K562 (cell line): Measurements from ENCODE around the gene ENPP7.

Source experiments
- EZH2 ChIP-seq: IDR thresholded peaks from 2 replicates; pipeline ENCODE4 v1.6.1; 2012; ENCODE audit warnings: low read depth, mild to moderate bottlenecking, inconsistent platforms, low read length, borderline replicate concordance
- JUNB ChIP-seq: fragments of 450-650 bp; formaldehyde crosslinking; conservative IDR thresholded peaks from 2 replicates; pipeline ENCODE4 v1.4.0; 2020; ENCODE audit warnings: mild to moderate bottlenecking
- POLR2A ChIP-seq: fragments of 450-650 bp; conservative IDR thresholded peaks from 2 replicates; pipeline ENCODE4 v1.6.1; 2016
- ZNF57 ChIP-seq: fragments of 450-650 bp; formaldehyde crosslinking; IDR thresholded peaks from 2 replicates; pipeline ENCODE4 v1.4.0; 2020; ENCODE audit warnings: mild to moderate bottlenecking, moderate library complexity
- ZNF766 ChIP-seq: fragments of 200-800 bp; sonication (Bioruptor generic); conservative IDR thresholded peaks from 2 replicates; pipeline ENCODE4 v1.6.1; 2016; ENCODE audit warnings: missing genetic modification characterization, missing compliant biosample characterization
- TF ChIP-seq, protein P1 (sequence below): fragments of 450-650 bp; formaldehyde crosslinking; IDR thresholded peaks from 2 replicates; pipeline ENCODE4 v1.4.0; 2020; ENCODE audit warnings: mild to moderate bottlenecking, moderate library complexity
- TF ChIP-seq, protein P2 (sequence below): fragments of 150-350 bp; IDR thresholded peaks from 2 replicates; pipeline ENCODE4 v1.6.1; 2014; ENCODE audit warnings: low read depth, mild to moderate bottlenecking, low read length, borderline replicate concordance
- TF ChIP-seq, protein P3 (sequence below), 2 experiments: fragments of 450-650 bp; formaldehyde crosslinking in 1 of 2; IDR thresholded peaks; 2 replicates each; pipeline versions ENCODE4 v1.4.0 to v1.6.1; 2014 to 2020; ENCODE audit warnings: mild to moderate bottlenecking in 2 of 2, borderline replicate concordance in 1 of 2, low read depth in 1 of 2
- TF ChIP-seq, protein P4 (sequence below): IDR thresholded peaks from 2 replicates; pipeline ENCODE4 v1.6.1; 2016; ENCODE audit warnings: missing genetic modification characterization, missing compliant biosample characterization

DNA sequence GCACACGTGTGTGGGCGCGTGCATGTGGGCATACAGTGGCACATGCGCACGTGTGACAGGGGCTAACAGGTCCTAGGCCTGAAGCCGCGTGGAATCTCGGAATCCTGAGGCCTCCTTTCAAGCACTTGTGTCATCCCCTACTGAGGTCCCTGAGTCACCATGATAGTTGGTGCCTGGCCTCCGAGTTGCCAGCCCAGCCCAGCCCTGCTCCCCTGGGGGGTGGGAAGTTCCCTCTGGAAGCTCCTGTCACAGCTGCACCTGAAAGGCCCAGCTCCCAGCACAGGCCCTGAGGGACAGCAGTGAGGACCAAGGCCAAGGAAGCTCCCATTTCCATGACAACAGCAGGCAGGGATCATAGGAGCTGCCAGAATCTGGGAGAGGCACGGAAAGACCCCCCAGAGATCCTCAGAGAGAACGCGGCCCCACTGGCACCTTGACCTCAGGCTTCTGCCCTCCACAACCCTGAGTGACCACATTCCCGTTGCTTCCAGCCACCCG is 35.4 kb upstream of the ENPP7 start:
- TF ChIP-seq ZNF766 (CRISPR knock-in tag) (no peak), POLR2A (no peak), EZH2 (no peak), JUNB (CRISPR knock-in tag) (no peak), ZNF57 (CRISPR knock-in tag) (no peak)
- TF ChIP-seq, protein P1, sequence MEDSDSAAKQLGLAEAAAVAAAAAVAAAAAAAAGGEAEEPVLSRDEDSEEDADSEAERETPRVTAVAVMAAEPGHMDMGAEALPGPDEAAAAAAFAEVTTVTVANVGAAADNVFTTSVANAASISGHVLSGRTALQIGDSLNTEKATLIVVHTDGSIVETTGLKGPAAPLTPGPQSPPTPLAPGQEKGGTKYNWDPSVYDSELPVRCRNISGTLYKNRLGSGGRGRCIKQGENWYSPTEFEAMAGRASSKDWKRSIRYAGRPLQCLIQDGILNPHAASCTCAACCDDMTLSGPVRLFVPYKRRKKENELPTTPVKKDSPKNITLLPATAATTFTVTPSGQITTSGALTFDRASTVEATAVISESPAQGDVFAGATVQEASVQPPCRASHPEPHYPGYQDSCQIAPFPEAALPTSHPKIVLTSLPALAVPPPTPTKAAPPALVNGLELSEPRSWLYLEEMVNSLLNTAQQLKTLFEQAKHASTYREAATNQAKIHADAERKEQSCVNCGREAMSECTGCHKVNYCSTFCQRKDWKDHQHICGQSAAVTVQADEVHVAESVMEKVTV, result no peak
- TF ChIP-seq, protein P2, sequence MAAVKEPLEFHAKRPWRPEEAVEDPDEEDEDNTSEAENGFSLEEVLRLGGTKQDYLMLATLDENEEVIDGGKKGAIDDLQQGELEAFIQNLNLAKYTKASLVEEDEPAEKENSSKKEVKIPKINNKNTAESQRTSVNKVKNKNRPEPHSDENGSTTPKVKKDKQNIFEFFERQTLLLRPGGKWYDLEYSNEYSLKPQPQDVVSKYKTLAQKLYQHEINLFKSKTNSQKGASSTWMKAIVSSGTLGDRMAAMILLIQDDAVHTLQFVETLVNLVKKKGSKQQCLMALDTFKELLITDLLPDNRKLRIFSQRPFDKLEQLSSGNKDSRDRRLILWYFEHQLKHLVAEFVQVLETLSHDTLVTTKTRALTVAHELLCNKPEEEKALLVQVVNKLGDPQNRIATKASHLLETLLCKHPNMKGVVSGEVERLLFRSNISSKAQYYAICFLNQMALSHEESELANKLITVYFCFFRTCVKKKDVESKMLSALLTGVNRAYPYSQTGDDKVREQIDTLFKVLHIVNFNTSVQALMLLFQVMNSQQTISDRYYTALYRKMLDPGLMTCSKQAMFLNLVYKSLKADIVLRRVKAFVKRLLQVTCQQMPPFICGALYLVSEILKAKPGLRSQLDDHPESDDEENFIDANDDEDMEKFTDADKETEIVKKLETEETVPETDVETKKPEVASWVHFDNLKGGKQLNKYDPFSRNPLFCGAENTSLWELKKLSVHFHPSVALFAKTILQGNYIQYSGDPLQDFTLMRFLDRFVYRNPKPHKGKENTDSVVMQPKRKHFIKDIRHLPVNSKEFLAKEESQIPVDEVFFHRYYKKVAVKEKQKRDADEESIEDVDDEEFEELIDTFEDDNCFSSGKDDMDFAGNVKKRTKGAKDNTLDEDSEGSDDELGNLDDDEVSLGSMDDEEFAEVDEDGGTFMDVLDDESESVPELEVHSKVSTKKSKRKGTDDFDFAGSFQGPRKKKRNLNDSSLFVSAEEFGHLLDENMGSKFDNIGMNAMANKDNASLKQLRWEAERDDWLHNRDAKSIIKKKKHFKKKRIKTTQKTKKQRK, result no peak
- TF ChIP-seq, protein P3, sequence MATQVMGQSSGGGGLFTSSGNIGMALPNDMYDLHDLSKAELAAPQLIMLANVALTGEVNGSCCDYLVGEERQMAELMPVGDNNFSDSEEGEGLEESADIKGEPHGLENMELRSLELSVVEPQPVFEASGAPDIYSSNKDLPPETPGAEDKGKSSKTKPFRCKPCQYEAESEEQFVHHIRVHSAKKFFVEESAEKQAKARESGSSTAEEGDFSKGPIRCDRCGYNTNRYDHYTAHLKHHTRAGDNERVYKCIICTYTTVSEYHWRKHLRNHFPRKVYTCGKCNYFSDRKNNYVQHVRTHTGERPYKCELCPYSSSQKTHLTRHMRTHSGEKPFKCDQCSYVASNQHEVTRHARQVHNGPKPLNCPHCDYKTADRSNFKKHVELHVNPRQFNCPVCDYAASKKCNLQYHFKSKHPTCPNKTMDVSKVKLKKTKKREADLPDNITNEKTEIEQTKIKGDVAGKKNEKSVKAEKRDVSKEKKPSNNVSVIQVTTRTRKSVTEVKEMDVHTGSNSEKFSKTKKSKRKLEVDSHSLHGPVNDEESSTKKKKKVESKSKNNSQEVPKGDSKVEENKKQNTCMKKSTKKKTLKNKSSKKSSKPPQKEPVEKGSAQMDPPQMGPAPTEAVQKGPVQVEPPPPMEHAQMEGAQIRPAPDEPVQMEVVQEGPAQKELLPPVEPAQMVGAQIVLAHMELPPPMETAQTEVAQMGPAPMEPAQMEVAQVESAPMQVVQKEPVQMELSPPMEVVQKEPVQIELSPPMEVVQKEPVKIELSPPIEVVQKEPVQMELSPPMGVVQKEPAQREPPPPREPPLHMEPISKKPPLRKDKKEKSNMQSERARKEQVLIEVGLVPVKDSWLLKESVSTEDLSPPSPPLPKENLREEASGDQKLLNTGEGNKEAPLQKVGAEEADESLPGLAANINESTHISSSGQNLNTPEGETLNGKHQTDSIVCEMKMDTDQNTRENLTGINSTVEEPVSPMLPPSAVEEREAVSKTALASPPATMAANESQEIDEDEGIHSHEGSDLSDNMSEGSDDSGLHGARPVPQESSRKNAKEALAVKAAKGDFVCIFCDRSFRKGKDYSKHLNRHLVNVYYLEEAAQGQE (IDR thresholded peaks at IDR 0.05; ENCODE audit: borderline replicate concordance), result no peak
- TF ChIP-seq, protein P3 (CRISPR knock-in tag; IDR thresholded peaks at IDR 0.05; ENCODE audit: low read depth), result no peak
- TF ChIP-seq, protein P4, sequence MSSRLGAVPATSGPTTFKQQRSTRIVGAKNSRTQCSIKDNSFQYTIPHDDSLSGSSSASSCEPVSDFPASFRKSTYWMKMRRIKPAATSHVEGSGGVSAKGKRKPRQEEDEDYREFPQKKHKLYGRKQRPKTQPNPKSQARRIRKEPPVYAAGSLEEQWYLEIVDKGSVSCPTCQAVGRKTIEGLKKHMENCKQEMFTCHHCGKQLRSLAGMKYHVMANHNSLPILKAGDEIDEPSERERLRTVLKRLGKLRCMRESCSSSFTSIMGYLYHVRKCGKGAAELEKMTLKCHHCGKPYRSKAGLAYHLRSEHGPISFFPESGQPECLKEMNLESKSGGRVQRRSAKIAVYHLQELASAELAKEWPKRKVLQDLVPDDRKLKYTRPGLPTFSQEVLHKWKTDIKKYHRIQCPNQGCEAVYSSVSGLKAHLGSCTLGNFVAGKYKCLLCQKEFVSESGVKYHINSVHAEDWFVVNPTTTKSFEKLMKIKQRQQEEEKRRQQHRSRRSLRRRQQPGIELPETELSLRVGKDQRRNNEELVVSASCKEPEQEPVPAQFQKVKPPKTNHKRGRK (tag), result no peak
